Mammary epithelial cell (primary cell): ENCODE measurements around the gene LMBR1.

Experiments used
- CTCF ChIP-seq, 2 donors: IDR thresholded peaks in 1 of 2; conservative IDR thresholded peaks in 1 of 2; 2 replicates each; pipeline ENCODE4 v1.5.1; 2011 to 2012; ENCODE audit warnings: inconsistent platforms in 2 of 2, low read length in 2 of 2, mild to moderate bottlenecking in 2 of 2, control low read depth in 1 of 2, low read depth in 1 of 2; ENCODE audit not compliant: insufficient read depth in 1 of 2; ENCODE audit errors: extremely low read depth in 1 of 2
- EZH2 ChIP-seq: IDR thresholded peaks from 2 replicates; pipeline ENCODE4 v1.6.1; 2012; ENCODE audit warnings: low read length, inconsistent platforms, borderline replicate concordance

- no peak for TF ChIP-seq CTCF (conservative IDR thresholded peaks at IDR 0.05 in 1 of 2, IDR thresholded peaks at IDR 0.05 in 1 of 2; ENCODE audit: extremely low read depth in 1 of 2, insufficient read depth in 1 of 2, low read depth in 1 of 2, low read length in 2 of 2)
- no peak for TF ChIP-seq EZH2
Measured at GRCh38 chr7:156656598-156656997, 236.4 kb downstream of the LMBR1 start.
